GM19240 (cell line): ENCODE results near the gene IGFALS.
A peak's percentile ranks its signal among the peaks of the same experiment; 100 is the strongest.

Source experiments
- DNase-seq: peaks from one replicate; pipeline ENCODE4 v3.0.0; 2011; ENCODE audit warnings: low spot score; ENCODE audit not compliant: insufficient read length

The IGFALS gene

GRCh38 chr16:1790261-1790610, 3.3 kb downstream of the IGFALS start:
- DNase-seq, result no peak

- no peak for DNase-seq
Measured at GRCh38 chr16:1789643-1790045, 3.9 kb downstream of the IGFALS start.

GRCh38 chr16:1788708-1789100, 4.8 kb downstream of the IGFALS start:
- DNase-seq, result no peak

- no peak for DNase-seq
Measured at GRCh38 chr16:1788095-1788707, 5.3 kb downstream of the IGFALS start.

- no peak for DNase-seq
Measured at GRCh38 chr16:1787322-1788094, 6.0 kb downstream of the IGFALS start.

- no peak for DNase-seq
Measured at GRCh38 chr16:1787056-1787321, 6.5 kb downstream of the IGFALS start.

- no peak for DNase-seq
Measured at GRCh38 chr16:1786242-1787055, 7.1 kb downstream of the IGFALS start.

- DNase-seq, result no peak
Measured at GRCh38 chr16:1785846-1786170, 7.7 kb downstream of the IGFALS start.

- DNase-seq, result no peak
Measured at GRCh38 chr16:1784977-1785845, 8.3 kb downstream of the IGFALS start.

- peak; percentile 99 for DNase-seq
Measured at GRCh38 chr16:1782408-1783264, 10.9 kb downstream of the IGFALS start, which contains the start of the genes NUBP2 and SPSB3. TSS of gene NUBP2 (plus strand) at chr16:1782960. CDS start at chr16:1783021, 61 bp downstream. TSS of gene SPSB3 (minus strand) at chr16:1782571. CDS start at chr16:1781483, 1,088 bp downstream.

- DNase-seq, result no peak
Measured at GRCh38 chr16:1781758-1782407, 11.6 kb downstream of the IGFALS start.

GRCh38 chr16:1781254-1781653, 12.3 kb downstream of the IGFALS start:
- no peak for DNase-seq

- no peak for DNase-seq
Measured at GRCh38 chr16:1780677-1781072, 12.8 kb downstream of the IGFALS start.

GRCh38 chr16:1779741-1780676, 13.5 kb downstream of the IGFALS start:
- DNase-seq, result no peak

GRCh38 chr16:1779234-1779701, 14.2 kb downstream of the IGFALS start:
- no peak for DNase-seq

GRCh38 chr16:1778200-1779179, 15.0 kb downstream of the IGFALS start:
- DNase-seq, result no peak

- no peak for DNase-seq
Measured at GRCh38 chr16:1777375-1778199, 15.9 kb downstream of the IGFALS start.
